BE2C (cell line): ENCODE data around the gene VEPH1.

Experiments
- DNase-seq: peaks from one replicate; pipeline ENCODE4 v3.0.0-alpha.2; 2020
- H3K27me3 ChIP-seq: fragments of 250-450 bp; sonication (Bioruptor Pico); 2 replicates; pipeline ENCODE4 v1.5.1; 2020; ENCODE audit warnings: mild to moderate bottlenecking
- H3K36me3 ChIP-seq: fragments of 250-450 bp; sonication (Bioruptor Pico); 2 replicates; pipeline ENCODE4 v1.5.1; 2020; ENCODE audit warnings: mild to moderate bottlenecking
- H3K4me1 ChIP-seq: fragments of 250-450 bp; sonication (Bioruptor Pico); 2 replicates; pipeline ENCODE4 v1.5.1; 2020
- H3K4me3 ChIP-seq: 2 replicates; pipeline ENCODE4 v1.5.1; 2011; ENCODE audit warnings: low read depth, low read length
- H3K9me3 ChIP-seq: fragments of 250-450 bp; sonication (Bioruptor Pico); 2 replicates; pipeline ENCODE4 v1.5.1; 2020
- CTCF ChIP-seq: IDR thresholded peaks from 2 replicates; pipeline ENCODE4 v1.5.1; 2012; ENCODE audit warnings: mild to moderate bottlenecking, low read depth, low read length

Gene VEPH1

GRCh38 chr3:157479464-157480243 lies 23.6 kb downstream of the VEPH1 start:
- no peak for TF ChIP-seq CTCF
- H3K9me3 ChIP-seq: no peaks in the 10 kb centered on the region
- no peaks in the 10 kb centered on the region for H3K4me1 ChIP-seq
- H3K36me3 ChIP-seq: no peaks in the 10 kb centered on the region
- no peak overlapping the region for H3K4me3 ChIP-seq
- no peaks in the 10 kb centered on the region for H3K27me3 ChIP-seq
- no peak for DNase-seq

- no peak for TF ChIP-seq CTCF
- Histone ChIP-seq H3K4me1 (no peaks in the 10 kb centered on the region), H3K4me3 (no peak overlapping the region), H3K9me3 (no peaks in the 10 kb centered on the region), H3K27me3 (no peaks in the 10 kb centered on the region), H3K36me3 (no peaks in the 10 kb centered on the region)
- DNase-seq: no peak
Observed at GRCh38 chr3:157477441-157477840, 25.8 kb downstream of the VEPH1 start.

GRCh38 chr3:157475921-157476414 lies 27.2 kb downstream of the VEPH1 start:
- H3K36me3 ChIP-seq: no peaks in the 10 kb centered on the region
- no peaks in the 10 kb centered on the region for H3K9me3 ChIP-seq
- H3K4me1 ChIP-seq: no peaks in the 10 kb centered on the region
- no peak for TF ChIP-seq CTCF
- H3K27me3 ChIP-seq: 0 out of 2 replicates have a peak, but pooled peaks cover 1% of the 10 kb centered on the region
- DNase-seq: no peak
- no peak overlapping the region for H3K4me3 ChIP-seq

GRCh38 chr3:157472648-157473047 lies 30.6 kb downstream of the VEPH1 start:
- no peaks in the 10 kb centered on the region for H3K9me3 ChIP-seq
- no peak for DNase-seq
- H3K4me1 ChIP-seq: no peaks in the 10 kb centered on the region
- H3K4me3 ChIP-seq: no peak overlapping the region
- TF ChIP-seq CTCF: no peak
- H3K36me3 ChIP-seq: no peaks in the 10 kb centered on the region
- 0 out of 2 replicates have a peak, but pooled peaks cover 5% of the 10 kb centered on the region for H3K27me3 ChIP-seq

GRCh38 chr3:157471064-157471463 lies 32.2 kb downstream of the VEPH1 start:
- DNase-seq: no peak
- Histone ChIP-seq H3K27me3 (0 out of 2 replicates have a peak, but pooled peaks cover 5% of the 10 kb centered on the region), H3K36me3 (no peaks in the 10 kb centered on the region), H3K9me3 (no peaks in the 10 kb centered on the region), H3K4me1 (no peaks in the 10 kb centered on the region), H3K4me3 (no peak overlapping the region)
- TF ChIP-seq CTCF: no peak
